GM08714 (cell line): ENCODE measurements around the gene RPP25L.

Experiments used
- H3K4me3 ChIP-seq: fragments of 200-500 bp; sonication (Bioruptor generic); 2 replicates; pipeline ENCODE4 v1.5.1; 2014; ENCODE audit warnings: mild to moderate bottlenecking, low read length, inconsistent platforms
- ZNF274 ChIP-seq: IDR thresholded peaks from 2 replicates; pipeline ENCODE4 v1.6.1; 2012; ENCODE audit warnings: mild to moderate bottlenecking, low read depth, low read length

Gene RPP25L

GRCh38 chr9:34562135-34562745, 49.7 kb downstream of the RPP25L start:
- no peak overlapping the region for H3K4me3 ChIP-seq
- no peak for TF ChIP-seq ZNF274

- H3K4me3 ChIP-seq = no peak overlapping the region
- no peak for TF ChIP-seq ZNF274
Measured at GRCh38 chr9:34560599-34561214, 51.2 kb downstream of the RPP25L start.
